Measurements from ENCODE around the gene SRC. TPM values are rescaled to one million over a fixed set of nuclear protein-coding genes. Genes with fewer than 3 reads are reported as not detected.
A peak's percentile ranks its signal among the peaks of the same experiment; 100 is the strongest.

Gene SRC
- total RNA-seq, 2 donors from 2014 or later = 75.6 to 109 TPM

- Histone ChIP-seq H3K9ac (ENCODE audit: extremely low read depth, low read length, poor library complexity, severe bottlenecking) (no peak overlapping the region), H3K27ac (ENCODE audit: low read depth, low read length) (no peak overlapping the region), H3K27me3 (ENCODE audit: control insufficient read depth, insufficient read depth, low read length, poor library complexity, severe bottlenecking) (no peaks in the 10 kb centered on the region), H3K36me3 (ENCODE audit: control insufficient read depth, insufficient read depth, low read length) (peaks cover 15% of the 10 kb centered on the region), H3K4me1 (ENCODE audit: control insufficient read depth, insufficient read depth, low read length) (peaks cover 14% of the 10 kb centered on the region), H3K4me3 (ENCODE audit: low read length) (no peak overlapping the region), H3K9me3 (ENCODE audit: control insufficient read depth, low read length) (no peaks in the 10 kb centered on the region)
- WGBS, 2 experiments (ENCODE audit: insufficient coverage in 1 of 2, insufficient read length in 1 of 2) = 87 to 93% methylated on average over 10 to 12 of the region's 12 CpGs
- Mint-ChIP-seq H3K9me3 (no peaks in the 10 kb centered on the region), H3K27me3 (ENCODE audit: insufficient read depth) (no peaks in the 10 kb centered on the region), H3K4me1 (peaks cover 49% of the 10 kb centered on the region), H3K36me3 (ENCODE audit: low read depth) (peaks cover 11% of the 10 kb centered on the region), H3K4me3 (no peak overlapping the region), H3K27ac (peak overlapping the region; percentile 95)
- no peak for DNase-seq
- TF ChIP-seq, protein P1, sequence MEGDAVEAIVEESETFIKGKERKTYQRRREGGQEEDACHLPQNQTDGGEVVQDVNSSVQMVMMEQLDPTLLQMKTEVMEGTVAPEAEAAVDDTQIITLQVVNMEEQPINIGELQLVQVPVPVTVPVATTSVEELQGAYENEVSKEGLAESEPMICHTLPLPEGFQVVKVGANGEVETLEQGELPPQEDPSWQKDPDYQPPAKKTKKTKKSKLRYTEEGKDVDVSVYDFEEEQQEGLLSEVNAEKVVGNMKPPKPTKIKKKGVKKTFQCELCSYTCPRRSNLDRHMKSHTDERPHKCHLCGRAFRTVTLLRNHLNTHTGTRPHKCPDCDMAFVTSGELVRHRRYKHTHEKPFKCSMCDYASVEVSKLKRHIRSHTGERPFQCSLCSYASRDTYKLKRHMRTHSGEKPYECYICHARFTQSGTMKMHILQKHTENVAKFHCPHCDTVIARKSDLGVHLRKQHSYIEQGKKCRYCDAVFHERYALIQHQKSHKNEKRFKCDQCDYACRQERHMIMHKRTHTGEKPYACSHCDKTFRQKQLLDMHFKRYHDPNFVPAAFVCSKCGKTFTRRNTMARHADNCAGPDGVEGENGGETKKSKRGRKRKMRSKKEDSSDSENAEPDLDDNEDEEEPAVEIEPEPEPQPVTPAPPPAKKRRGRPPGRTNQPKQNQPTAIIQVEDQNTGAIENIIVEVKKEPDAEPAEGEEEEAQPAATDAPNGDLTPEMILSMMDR (conservative IDR thresholded peaks at IDR 0.05) = no peak
These were observed 2.5 kb upstream of the SRC start for GRCh38 chr20:37343212-37343993.

- TF ChIP-seq, protein P1 (conservative IDR thresholded peaks at IDR 0.05) = no peak
- 84 to 90% methylated on average over 3 to 4 of the region's 4 CpGs for WGBS, 2 experiments (ENCODE audit: insufficient coverage in 1 of 2, insufficient read length in 1 of 2)
- no peak overlapping the region for H3K27ac ChIP-seq (ENCODE audit: low read depth, low read length)
- H3K36me3 Mint-ChIP-seq (ENCODE audit: low read depth) = peaks cover 17% of the 10 kb centered on the region
- no peaks in the 10 kb centered on the region for H3K9me3 Mint-ChIP-seq
- H3K4me3 Mint-ChIP-seq = peak overlapping the region; percentile 64
- no peak for DNase-seq
- no peaks in the 10 kb centered on the region for H3K9me3 ChIP-seq (ENCODE audit: control insufficient read depth, low read length)
- H3K27ac Mint-ChIP-seq = peak overlapping the region; percentile 95
- H3K36me3 ChIP-seq (ENCODE audit: control insufficient read depth, insufficient read depth, low read length) = peaks cover 21% of the 10 kb centered on the region
- H3K27me3 ChIP-seq (ENCODE audit: control insufficient read depth, insufficient read depth, low read length, poor library complexity, severe bottlenecking) = no peaks in the 10 kb centered on the region
- H3K4me1 ChIP-seq (ENCODE audit: control insufficient read depth, insufficient read depth, low read length) = peaks cover 14% of the 10 kb centered on the region
- H3K9ac ChIP-seq (ENCODE audit: extremely low read depth, low read length, poor library complexity, severe bottlenecking) = no peak overlapping the region
- H3K27me3 Mint-ChIP-seq (ENCODE audit: insufficient read depth) = no peaks in the 10 kb centered on the region
- H3K4me1 Mint-ChIP-seq = peaks cover 53% of the 10 kb centered on the region
- no peak overlapping the region for H3K4me3 ChIP-seq (ENCODE audit: low read length)
These were observed 2.0 kb upstream of the SRC start for GRCh38 chr20:37343994-37344355.

GRCh38 chr20:37344506-37345338, 1.2 kb upstream of the SRC start:
- peaks cover 29% of the 10 kb centered on the region for H3K36me3 ChIP-seq (ENCODE audit: control insufficient read depth, insufficient read depth, low read length)
- Mint-ChIP-seq H3K36me3 (ENCODE audit: low read depth) (peaks cover 25% of the 10 kb centered on the region), H3K27me3 (ENCODE audit: insufficient read depth) (no peaks in the 10 kb centered on the region), H3K9me3 (no peaks in the 10 kb centered on the region), H3K4me1 (peaks cover 61% of the 10 kb centered on the region), H3K4me3 (peak overlapping the region; percentile 64), H3K27ac (peak overlapping the region; percentile 95)
- no peaks in the 10 kb centered on the region for H3K27me3 ChIP-seq (ENCODE audit: control insufficient read depth, insufficient read depth, low read length, poor library complexity, severe bottlenecking)
- 79 to 91% methylated on average over 9 to 10 of the region's 10 CpGs for WGBS, 2 experiments (ENCODE audit: insufficient coverage in 1 of 2, insufficient read length in 1 of 2)
- H3K27ac ChIP-seq (ENCODE audit: low read depth, low read length) = no peak overlapping the region
- peak overlapping the region; percentile 44 for H3K9ac ChIP-seq (ENCODE audit: extremely low read depth, low read length, poor library complexity, severe bottlenecking)
- peak; percentile 79 for DNase-seq
- TF ChIP-seq, protein P1 (conservative IDR thresholded peaks at IDR 0.05) = no peak
- peaks cover 14% of the 10 kb centered on the region for H3K4me1 ChIP-seq (ENCODE audit: control insufficient read depth, insufficient read depth, low read length)
- no peaks in the 10 kb centered on the region for H3K9me3 ChIP-seq (ENCODE audit: control insufficient read depth, low read length)
- peak overlapping the region; percentile 78 for H3K4me3 ChIP-seq (ENCODE audit: low read length)
